Fibroblast of lung (primary cell): ENCODE data around the gene ANKS3. TPM values are rescaled to one million over a fixed set of nuclear protein-coding genes. Genes with fewer than 3 reads are reported as not detected.

Source experiments
- DNase-seq, 2 donors: peaks; one replicate each; pipeline versions ENCODE4 v3.0.0 to v3.0.0-alpha.2; 2010; ENCODE audit warnings: low read depth in 2 of 2
- H2AFZ ChIP-seq: 2 replicates; pipeline ENCODE4 v1.5.1; 2012; ENCODE audit warnings: low read length, control low read depth, inconsistent platforms
- H3K27ac ChIP-seq: 2 replicates; pipeline ENCODE4 v1.5.1; 2011; ENCODE audit warnings: low read length, control low read depth; ENCODE audit not compliant: insufficient read depth
- H3K27me3 ChIP-seq: 2 replicates; pipeline ENCODE4 v1.5.1; 2011; ENCODE audit warnings: mild to moderate bottlenecking, low read length; ENCODE audit not compliant: control insufficient read depth, insufficient read depth
- H3K36me3 ChIP-seq: 2 replicates; pipeline ENCODE4 v1.5.1; 2011; ENCODE audit warnings: low read length; ENCODE audit not compliant: control insufficient read depth, insufficient read depth
- H3K4me1 ChIP-seq: 2 replicates; pipeline ENCODE4 v1.5.1; 2011; ENCODE audit warnings: low read length; ENCODE audit not compliant: control insufficient read depth, insufficient read depth; ENCODE audit errors: extremely low read depth
- H3K4me2 ChIP-seq: 2 replicates; pipeline ENCODE4 v1.5.1; 2011; ENCODE audit warnings: low read length, control low read depth; ENCODE audit not compliant: insufficient read depth; ENCODE audit errors: extremely low read depth
- H3K4me3 ChIP-seq, 4 experiments: fragments of 200-600 bp in 1 of 4; sonication (generic) in 1 of 4; replicated peaks in 1 of 4; 2 replicates each; pipeline ENCODE4 v1.5.1; 2011 to 2016; ENCODE audit warnings: low read length in 4 of 4, low read depth in 3 of 4, mild to moderate bottlenecking in 3 of 4, control low read depth in 2 of 4, inconsistent platforms in 1 of 4, mixed read lengths in 1 of 4; ENCODE audit not compliant: insufficient read depth in 1 of 4; ENCODE audit errors: control extremely low read depth in 1 of 4
- H3K79me2 ChIP-seq: 2 replicates; pipeline ENCODE4 v1.5.1; 2012; ENCODE audit warnings: mild to moderate bottlenecking, low read length, inconsistent platforms; ENCODE audit not compliant: control insufficient read depth, insufficient read depth
- H3K9ac ChIP-seq: 2 replicates; pipeline ENCODE4 v1.5.1; 2011; ENCODE audit warnings: mild to moderate bottlenecking, low read length, control low read depth; ENCODE audit not compliant: insufficient read depth
- H3K9me3 ChIP-seq: 2 replicates; pipeline ENCODE4 v1.5.1; 2012; ENCODE audit warnings: low read depth, low read length; ENCODE audit not compliant: control insufficient read depth, insufficient read depth
- H4K20me1 ChIP-seq: 2 replicates; pipeline ENCODE4 v1.5.1; 2011; ENCODE audit warnings: low read length; ENCODE audit not compliant: control insufficient read depth, insufficient read depth; ENCODE audit errors: extremely low read depth
- EZH2 ChIP-seq: IDR thresholded peaks from 2 replicates; pipeline ENCODE4 v1.5.1; 2012; ENCODE audit warnings: low read length, control low read depth, mild to moderate bottlenecking; ENCODE audit errors: missing control alignments
- polyA plus RNA-seq, 2 donors: library from polyadenylated mRNA; depleted of rRNA in 1 of 2; stranded (reverse) in 1 of 2; unstranded in 1 of 2; fragments of >200 nt; gene quantifications; 2 replicates each; pipeline ENCODE4 v1.2.1, GENCODE V29; 2011 to 2012; ENCODE audit warnings: missing spikeins in 1 of 2
- total RNA-seq: library from RNA; depleted of rRNA; stranded (reverse); fragments of >200 nt; gene quantifications from 2 replicates; pipeline ENCODE4 v1.2.1, GENCODE V29; 2014
- TF ChIP-seq, protein P1 (sequence below), 2 donors: IDR thresholded peaks in 1 of 2; conservative IDR thresholded peaks in 1 of 2; 1 replicate in 1 of 2; 2 replicates in 1 of 2; pipeline ENCODE4 v1.5.1; 2011 to 2012; ENCODE audit warnings: low read length in 2 of 2, control low read depth in 1 of 2, inconsistent platforms in 1 of 2, low read depth in 1 of 2, mild to moderate bottlenecking in 1 of 2

ANKS3 gene
- total and polyA plus RNA-seq, 2 donors (not counting 1 experiment from before 2014, with no cell fraction given): 11.9 to 26.3 TPM

DNA sequence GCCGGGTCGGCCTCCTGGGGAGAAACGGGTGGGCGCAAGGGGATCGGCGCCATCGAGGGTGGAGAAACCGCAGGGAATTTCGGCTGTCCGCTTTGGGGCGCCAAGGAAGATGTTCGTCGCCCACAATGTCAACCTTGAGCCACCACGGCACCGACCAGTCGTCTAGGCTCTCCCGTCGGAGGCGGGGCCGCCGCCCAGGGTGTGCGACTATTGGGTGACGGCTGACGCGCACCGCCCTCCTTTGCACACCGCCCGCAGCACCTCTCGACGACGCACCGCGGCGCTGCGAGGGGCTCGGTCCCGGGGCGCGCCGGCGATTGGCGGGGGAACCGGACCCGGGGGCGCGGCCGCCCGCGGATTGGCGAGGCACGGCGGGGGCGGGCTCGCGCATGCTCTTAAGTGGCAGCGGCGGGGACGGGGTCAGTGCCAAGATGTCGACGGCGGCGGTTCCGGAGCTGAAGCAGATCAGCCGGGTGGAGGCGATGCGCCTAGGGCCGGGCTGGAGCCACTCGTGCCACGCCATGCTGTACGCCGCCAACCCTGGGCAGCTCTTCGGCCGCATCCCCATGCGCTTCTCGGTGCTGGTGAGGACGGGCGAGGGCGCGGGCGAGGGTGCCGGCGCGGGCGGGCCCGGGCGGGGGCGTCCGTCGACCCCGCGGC, 40.6 kb downstream of the ANKS3 start, which contains the start of gene NUDT16L1:
Gene NUDT16L1, plus strand, starts transcription at position 267 of the 660 bp plus-strand sequence. Its CDS starts 165 bp downstream, at position 432.
- Histone ChIP-seq H3K9ac (peak within 1 kb of the TSS; percentile 90), H3K79me2 (peaks cover 4% of the 10 kb centered on the region), H3K27me3 (no peaks in the 10 kb centered on the region), H3K27ac (peak within 1 kb of the TSS; percentile 53), H3K4me3 (peak within 1 kb of the TSS; percentile 60 to 82 (median 76)), H3K9me3 (no peaks in the 10 kb centered on the region), H3K4me1 (peaks cover 7% of the 10 kb centered on the region), H3K4me2 (peak within 1 kb of the TSS; percentile 89), H2AFZ (peak within 1 kb of the TSS; percentile 54), H4K20me1 (no peaks in the 10 kb centered on the region), H3K36me3 (peaks cover 25% of the 10 kb centered on the region)
- peak; percentile 90 to 92 for DNase-seq
- TF ChIP-seq EZH2: no peak
- TF ChIP-seq, protein P1, sequence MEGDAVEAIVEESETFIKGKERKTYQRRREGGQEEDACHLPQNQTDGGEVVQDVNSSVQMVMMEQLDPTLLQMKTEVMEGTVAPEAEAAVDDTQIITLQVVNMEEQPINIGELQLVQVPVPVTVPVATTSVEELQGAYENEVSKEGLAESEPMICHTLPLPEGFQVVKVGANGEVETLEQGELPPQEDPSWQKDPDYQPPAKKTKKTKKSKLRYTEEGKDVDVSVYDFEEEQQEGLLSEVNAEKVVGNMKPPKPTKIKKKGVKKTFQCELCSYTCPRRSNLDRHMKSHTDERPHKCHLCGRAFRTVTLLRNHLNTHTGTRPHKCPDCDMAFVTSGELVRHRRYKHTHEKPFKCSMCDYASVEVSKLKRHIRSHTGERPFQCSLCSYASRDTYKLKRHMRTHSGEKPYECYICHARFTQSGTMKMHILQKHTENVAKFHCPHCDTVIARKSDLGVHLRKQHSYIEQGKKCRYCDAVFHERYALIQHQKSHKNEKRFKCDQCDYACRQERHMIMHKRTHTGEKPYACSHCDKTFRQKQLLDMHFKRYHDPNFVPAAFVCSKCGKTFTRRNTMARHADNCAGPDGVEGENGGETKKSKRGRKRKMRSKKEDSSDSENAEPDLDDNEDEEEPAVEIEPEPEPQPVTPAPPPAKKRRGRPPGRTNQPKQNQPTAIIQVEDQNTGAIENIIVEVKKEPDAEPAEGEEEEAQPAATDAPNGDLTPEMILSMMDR (conservative IDR thresholded peaks at IDR 0.05 in 1 of 2, IDR thresholded peaks at IDR 0.05 in 1 of 2; ENCODE audit: low read depth in 1 of 2, low read length in 2 of 2): peak in 1 of 2 donors; percentile 6

DNA sequence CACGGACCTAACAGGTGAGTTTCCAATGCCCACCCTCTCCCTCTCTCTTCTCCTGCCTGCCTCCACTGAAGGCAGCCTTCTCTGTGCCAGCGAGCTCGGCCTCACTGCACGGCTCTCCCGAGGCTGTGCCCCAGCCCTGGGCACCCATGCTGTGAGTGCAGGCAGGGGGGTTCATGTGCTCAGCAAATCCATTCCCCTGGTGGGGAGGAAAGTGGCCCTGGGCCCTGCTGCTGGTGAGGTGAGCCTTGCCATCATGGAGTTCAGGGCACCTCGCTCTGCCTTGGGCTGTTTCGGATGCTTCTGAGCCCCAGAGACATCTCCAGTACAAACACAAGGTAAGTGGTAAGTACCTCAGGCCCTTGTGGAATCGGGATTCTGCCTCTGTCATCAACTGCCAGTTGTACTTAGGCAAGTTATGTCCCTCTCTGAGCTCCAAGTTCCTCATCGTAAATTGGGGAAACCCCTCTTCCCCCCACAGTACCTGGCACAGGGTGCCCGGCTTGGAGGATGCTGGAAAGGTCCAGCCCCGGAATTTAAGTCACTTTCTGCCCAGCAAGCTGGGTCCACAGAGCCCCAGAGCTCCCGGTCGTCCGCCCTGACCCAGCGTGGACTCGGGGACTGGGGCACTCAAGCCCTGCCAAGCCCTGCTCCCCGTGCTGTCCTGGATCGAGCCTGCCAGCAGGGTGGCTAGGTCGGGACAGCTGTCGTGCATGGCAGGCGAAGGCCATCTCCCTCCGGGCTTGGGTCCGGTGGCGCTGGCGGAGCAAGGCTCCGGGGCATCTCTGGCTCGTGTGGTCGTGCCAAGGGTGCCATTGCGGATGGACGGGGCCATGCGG, 41.4 kb downstream of the ANKS3 start:
- DNase-seq: no peak
- Histone ChIP-seq H3K27ac (no peak overlapping the region), H3K4me2 (peak overlapping the region; percentile 89), H3K36me3 (peaks cover 22% of the 10 kb centered on the region), H4K20me1 (no peaks in the 10 kb centered on the region), H3K9ac (peak overlapping the region; percentile 25), H3K79me2 (peaks cover 4% of the 10 kb centered on the region), H3K27me3 (no peaks in the 10 kb centered on the region), H3K4me3 (peak overlapping the region; percentile 33 to 80 (median 59)), H3K9me3 (no peaks in the 10 kb centered on the region), H2AFZ (peak overlapping the region; percentile 54), H3K4me1 (peaks cover 7% of the 10 kb centered on the region)
- TF ChIP-seq, protein P1 (conservative IDR thresholded peaks at IDR 0.05 in 1 of 2, IDR thresholded peaks at IDR 0.05 in 1 of 2; ENCODE audit: low read depth in 1 of 2, low read length in 2 of 2): no peak
- TF ChIP-seq EZH2: no peak
